GM19240 (cell line): ENCODE results near the gene PGS1.

Source experiments
- DNase-seq: peaks from one replicate; pipeline ENCODE4 v3.0.0; 2011; ENCODE audit warnings: low spot score; ENCODE audit not compliant: insufficient read length

Gene PGS1

DNA sequence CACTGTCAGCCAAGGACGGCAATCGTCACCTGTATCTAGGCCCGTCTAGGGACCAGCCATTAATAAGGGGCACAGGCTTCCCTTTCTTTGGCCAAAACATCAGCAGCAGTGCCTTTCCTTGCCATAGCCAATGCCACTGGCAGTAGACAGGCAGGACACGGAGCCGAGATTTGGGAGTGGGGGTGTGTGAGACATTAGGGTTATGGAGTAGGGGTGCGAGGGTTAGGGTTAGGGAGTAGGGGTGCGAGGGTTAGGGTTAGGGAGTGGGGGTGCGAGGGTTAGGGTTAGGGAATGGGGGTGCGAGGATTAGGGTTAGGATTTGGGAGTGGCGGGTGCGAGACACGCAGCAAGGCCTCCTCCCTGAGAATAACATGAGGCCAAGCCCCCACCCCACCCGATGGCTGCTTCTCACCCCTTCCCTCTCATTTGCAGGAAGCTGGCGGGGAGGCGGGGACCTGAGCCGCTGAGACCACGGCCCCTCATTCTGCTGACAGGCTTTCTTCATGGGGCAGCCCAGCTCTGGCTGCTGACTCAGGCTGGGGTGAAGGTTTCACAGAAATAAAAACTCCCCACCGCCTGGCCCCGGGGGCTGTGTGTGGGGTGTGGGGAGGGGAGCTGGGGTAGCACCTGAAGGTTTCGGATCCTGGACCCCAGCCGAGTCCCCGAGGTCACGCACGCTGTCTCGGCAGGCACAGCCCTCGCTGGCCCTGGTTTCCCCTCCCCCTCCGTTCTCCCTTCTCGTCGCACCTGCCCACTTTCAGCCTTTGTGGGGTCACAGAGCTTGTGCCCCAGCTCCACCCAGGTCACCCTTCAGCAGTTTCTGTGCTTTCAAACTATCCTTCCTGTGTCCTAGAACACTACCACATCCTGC lies 93.8 kb downstream of the PGS1 start:
- no peak for DNase-seq

DNA sequence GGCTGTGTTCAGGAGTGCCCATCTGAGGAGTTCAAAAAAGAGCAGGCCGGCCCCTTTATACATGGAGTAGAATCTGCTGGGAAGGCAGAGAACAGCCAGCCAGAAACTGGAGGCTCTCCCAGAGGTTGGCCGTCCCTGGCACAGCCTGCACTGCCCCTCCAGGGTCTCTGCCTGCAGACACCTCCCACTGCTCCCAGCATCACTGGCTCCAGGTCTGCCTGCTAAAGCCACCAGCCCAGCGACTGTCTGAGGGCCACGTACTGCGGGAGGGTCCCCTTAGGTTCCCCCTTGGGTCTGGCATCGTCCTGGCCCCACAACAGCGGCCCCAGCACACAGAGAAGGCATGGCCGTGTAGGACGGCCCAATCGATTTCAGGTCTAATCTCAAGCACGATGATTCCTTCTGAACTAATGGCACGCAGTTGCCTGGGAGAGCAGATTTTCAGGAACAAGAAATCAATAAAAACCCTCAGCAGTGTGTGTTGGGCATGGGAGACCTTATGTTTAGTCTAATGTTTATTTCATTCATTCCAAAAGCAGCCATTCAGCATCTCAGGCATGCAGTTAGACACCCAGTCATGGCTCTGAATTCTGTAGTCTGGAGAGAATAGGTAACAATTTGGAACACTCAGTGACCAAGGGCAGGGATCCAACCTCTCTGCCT lies 95.6 kb downstream of the PGS1 start:
- DNase-seq = no peak
